K562 (cell line): ENCODE measurements around the gene NR2F2. TPM values are rescaled to one million over a fixed set of nuclear protein-coding genes. Genes with fewer than 3 reads are reported as not detected.

Experiments
- ATAC-seq: fragments of 200-7000 bp; cut with Tn5 transposase; 3 replicates; pipeline ENCODE4 v1.9.1; 2020; ENCODE audit warnings: moderate library complexity
- BruUV-seq: library from RNA; stranded (reverse); fragments of 400-500 nt; replicated peaks from 2 replicates; lab custom pipeline; 2021; lab: Mats Ljungman, UMichigan
- CTCF ChIA-PET: fragments of 300-600 bp; formaldehyde crosslinking; extraction: SDS; loops from one replicate; lab custom pipeline; 2021; ENCODE audit warnings: low intra/inter-chr PET ratio; lab: Yijun Ruan, JAX
- POLR2A ChIA-PET: fragments of 300-600, 350-650 bp; sonication (Branson Sonifier 250); formaldehyde crosslinking; extraction: SDS; loops from one replicate; lab custom pipeline; 2021; ENCODE audit warnings: antibody characterized with exemption, inconsistent platforms; lab: Yijun Ruan, JAX
- DNase-seq, 4 experiments: peaks; one replicate each; pipeline versions ENCODE4 v3.0.0 to v3.0.0-alpha.2; 2011 to 2018; ENCODE audit warnings: low spot score in 3 of 4, mixed read lengths in 3 of 4; ENCODE audit errors: extremely low read depth in 1 of 4
- FAIRE-seq: peaks from 2 replicates; lab custom pipeline; 2011; peaks lifted over from hg19 to GRCh38; lab: Jason Lieb, UNC
- H2AFZ ChIP-seq: 2 replicates; pipeline ENCODE4 v1.6.0; 2011; ENCODE audit warnings: low read depth, low read length, control low read depth, inconsistent platforms
- H3K27ac ChIP-seq: fragments of 200-600 bp; 3 replicates; pipeline ENCODE4 v1.8.0; 2011; ENCODE audit warnings: low read depth, mild to moderate bottlenecking, control low read depth, inconsistent platforms, low read length, moderate library complexity, mixed read lengths; ENCODE audit errors: extremely low read depth
- H3K27me3 ChIP-seq, 2 experiments: fragments of 300-600 bp in 1 of 2; 2 replicates in 1 of 2; 3 replicates in 1 of 2; pipeline versions ENCODE4 v1.6.0 to v1.8.0; 2011; ENCODE audit warnings: inconsistent platforms in 2 of 2, low read length in 2 of 2, mild to moderate bottlenecking in 1 of 2, mixed read lengths in 1 of 2, moderate library complexity in 1 of 2; ENCODE audit not compliant: control insufficient read depth in 2 of 2, insufficient read depth in 2 of 2
- H3K36me3 ChIP-seq: fragments of 300-600 bp; 3 replicates; pipeline ENCODE4 v1.8.0; 2011; ENCODE audit warnings: mild to moderate bottlenecking, low read length, inconsistent platforms; ENCODE audit not compliant: control insufficient read depth, insufficient read depth
- H3K4me1 ChIP-seq, 2 experiments: fragments of 200-600 bp in 1 of 2; replicated peaks in 1 of 2; 2 replicates in 1 of 2; 3 replicates in 1 of 2; pipeline versions ENCODE4 v1.5.1 to v1.8.0; 2011; ENCODE audit warnings: inconsistent platforms in 2 of 2, low read length in 2 of 2, mild to moderate bottlenecking in 1 of 2, mixed read lengths in 1 of 2, moderate library complexity in 1 of 2; ENCODE audit not compliant: control insufficient read depth in 2 of 2, insufficient read depth in 2 of 2
- H3K4me2 ChIP-seq: 2 replicates; pipeline ENCODE4 v1.6.1; 2011; ENCODE audit warnings: low read length, control low read depth, inconsistent platforms, mixed read lengths; ENCODE audit not compliant: insufficient read depth
- H3K4me3 ChIP-seq: fragments of 200-600 bp; sonication (generic), shearing (Covaris generic); 2 replicates; pipeline ENCODE4 v1.5.1; 2016; ENCODE audit warnings: control low read depth, inconsistent platforms
- H3K79me2 ChIP-seq: fragments of 200-600 bp; 3 replicates; pipeline ENCODE4 v1.8.0; 2011; ENCODE audit warnings: low read length, inconsistent platforms; ENCODE audit not compliant: control insufficient read depth, insufficient read depth
- H3K9ac ChIP-seq, 2 experiments: 2 replicates each; pipeline versions ENCODE4 v1.6.0 to v1.6.1; 2011; ENCODE audit warnings: low read depth in 2 of 2, low read length in 2 of 2, control low read depth in 1 of 2, inconsistent platforms in 1 of 2, mild to moderate bottlenecking in 1 of 2, mixed read lengths in 1 of 2; ENCODE audit not compliant: insufficient read depth in 1 of 2
- H3K9me1 ChIP-seq: one replicate; pipeline ENCODE4 v1.6.0; 2011; ENCODE audit warnings: inconsistent platforms, mild to moderate bottlenecking, low read length, moderate library complexity; ENCODE audit not compliant: control insufficient read depth, insufficient read depth
- H3K9me3 ChIP-seq: replicated peaks from 2 replicates; pipeline ENCODE4 v1.5.1; 2011; ENCODE audit warnings: low read depth, low read length, inconsistent platforms; ENCODE audit not compliant: control insufficient read depth, insufficient read depth
- H4K20me1 ChIP-seq: replicated peaks from 2 replicates; pipeline ENCODE4 v1.6.1; 2011; ENCODE audit warnings: low read length, inconsistent platforms, mixed read lengths; ENCODE audit not compliant: control insufficient read depth, insufficient read depth
- CHD2 ChIP-seq: IDR thresholded peaks from 2 replicates; pipeline ENCODE4 v1.6.1; 2011; ENCODE audit warnings: low read depth, low read length
- ETV1 ChIP-seq: fragments of 450-650 bp; conservative IDR thresholded peaks from 2 replicates; pipeline ENCODE4 v1.6.1; 2016; ENCODE audit warnings: missing genetic modification characterization, control low read depth, low read depth, missing compliant biosample characterization
- FOS ChIP-seq: IDR thresholded peaks from 3 replicates; pipeline ENCODE4 v1.6.1; 2011; ENCODE audit not compliant: insufficient read length; ENCODE audit errors: extremely low read depth
- HDAC2 ChIP-seq: fragments of 450-650 bp; IDR thresholded peaks from 2 replicates; pipeline ENCODE4 v1.6.1; 2016; ENCODE audit warnings: mild to moderate bottlenecking
- NCOR1 ChIP-seq: fragments of 450-650 bp; IDR thresholded peaks from 2 replicates; pipeline ENCODE4 v1.6.1; 2016; ENCODE audit warnings: mild to moderate bottlenecking, moderate library complexity
- WGBS: fragments of 100-300 bp; shearing (Covaris generic); methylation state at CpG from one replicate; pipeline ENCODE4 v1.1.6; 2016; ENCODE audit warnings: low coverage, mixed read lengths; ENCODE audit not compliant: insufficient coverage; ENCODE audit errors: missing lambda C conversion rate; 5-methylcytosine and 5-hydroxymethylcytosine counted together
- in situ Hi-C: fragments of 300-500 bp; cut with MboI; formaldehyde crosslinking; loops from 4 replicates; pipeline ENCODE4 v1.15.0; 2018; ENCODE audit warnings: inconsistent platforms, mixed read lengths
- intact Hi-C: fragments of 100-400 bp; cut with micrococcal nuclease; formaldehyde crosslinking; loops from 2 replicates; pipeline ENCODE4 v1.14.2; 2022
- polyA plus RNA-seq, 8 experiments: library from polyadenylated mRNA; depleted of rRNA in 4 of 8; stranded (reverse) in 5 of 8; unstranded in 3 of 8; fragments of >200 nt; fragmentation: Nextera tagmentation in 2 of 8; fragmentation: Illumina TruSeq in 1 of 8; extraction: Ambion mirVana in 2 of 8; extraction: Trizol in 1 of 8; gene quantifications; 2 replicates each; pipeline versions ENCODE4 v1.2.1 to v1.2.3, GENCODE V29; 2011 to 2014; ENCODE audit warnings: inconsistent platforms in 1 of 8, missing spikeins in 1 of 8
- total RNA-seq, 7 experiments: library from RNA; depleted of rRNA in 6 of 7; stranded (reverse); fragments of >200 nt in 6 of 7; fragmentation: Illumina TruSeq in 2 of 7; extraction: Trizol in 2 of 7; gene quantifications; 2 replicates each; pipeline versions ENCODE4 v1.2.1 to v1.2.3, GENCODE V29; 2011 to 2021; ENCODE audit warnings: low replicate concordance in 1 of 7
- TF ChIP-seq, protein P1 (sequence below): fragments of 250-450 bp; sonication (Bioruptor Pico); IDR thresholded peaks from 2 replicates; pipeline ENCODE4 v1.9.0; 2021; ENCODE audit warnings: mild to moderate bottlenecking
- TF ChIP-seq, protein P2 (sequence below): fragments of 250-450 bp; sonication (Bioruptor Pico); IDR thresholded peaks from 2 replicates; pipeline ENCODE4 v1.5.0; 2021; ENCODE audit warnings: mild to moderate bottlenecking, borderline replicate concordance
- TF ChIP-seq, protein P3 (sequence below): sonication (generic); formaldehyde crosslinking; IDR thresholded peaks from 2 replicates; pipeline ENCODE4 v1.4.0; 2020; ENCODE audit warnings: mild to moderate bottlenecking, missing genetic modification reagents
- TF ChIP-seq, protein P4 (sequence below): fragments of 250-450 bp; sonication (Bioruptor Pico); IDR thresholded peaks from 2 replicates; pipeline ENCODE4 v1.5.0; 2021; ENCODE audit warnings: mild to moderate bottlenecking, moderate library complexity
- TF ChIP-seq, protein P5 (sequence below): fragments of 250-450 bp; sonication (Bioruptor Pico); IDR thresholded peaks from 2 replicates; pipeline ENCODE4 v1.8.0; 2022; ENCODE audit warnings: moderate library complexity, mild to moderate bottlenecking, inconsistent platforms

NR2F2 gene
- total and polyA plus RNA-seq, 9 of the 15 experiments (the other 6 are each of a cell fraction or from before 2014, with no cell fraction given), result 6.0 to 51.8 (median 11.1) TPM

DNA sequence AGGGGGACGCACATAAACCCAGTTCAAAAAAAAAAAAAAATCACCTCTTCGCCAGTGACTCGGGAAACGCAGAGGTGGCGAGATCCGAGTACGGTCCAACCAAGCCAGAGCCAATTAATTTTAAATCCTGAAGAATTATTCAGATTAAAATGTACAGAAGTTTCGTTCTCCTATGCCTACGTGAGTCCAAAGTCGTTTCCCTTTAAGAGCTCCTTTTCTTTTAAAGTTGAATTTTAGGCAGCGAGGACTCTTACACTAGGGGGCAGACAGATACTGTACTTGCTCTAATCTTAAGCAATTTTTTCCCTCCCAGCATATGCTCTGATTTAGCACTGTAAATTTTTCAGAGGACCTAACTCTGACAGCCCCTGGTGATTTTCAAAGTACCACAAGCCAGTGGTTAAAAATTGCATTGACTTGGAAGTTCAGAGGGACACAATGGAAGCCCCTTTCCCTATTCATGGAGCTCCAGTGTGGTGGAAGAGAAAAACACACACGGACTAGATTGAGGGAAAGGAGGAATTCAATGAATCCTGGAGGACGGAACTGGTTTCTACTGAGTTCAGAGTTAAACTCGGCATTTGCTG is 3.3 kb upstream of the NR2F2 start (continued):
- TF ChIP-seq FOS (no peak), HDAC2 (peak; percentile 66; the same call in 1 of the 2 replicates), ETV1 (no peak)

DNA sequence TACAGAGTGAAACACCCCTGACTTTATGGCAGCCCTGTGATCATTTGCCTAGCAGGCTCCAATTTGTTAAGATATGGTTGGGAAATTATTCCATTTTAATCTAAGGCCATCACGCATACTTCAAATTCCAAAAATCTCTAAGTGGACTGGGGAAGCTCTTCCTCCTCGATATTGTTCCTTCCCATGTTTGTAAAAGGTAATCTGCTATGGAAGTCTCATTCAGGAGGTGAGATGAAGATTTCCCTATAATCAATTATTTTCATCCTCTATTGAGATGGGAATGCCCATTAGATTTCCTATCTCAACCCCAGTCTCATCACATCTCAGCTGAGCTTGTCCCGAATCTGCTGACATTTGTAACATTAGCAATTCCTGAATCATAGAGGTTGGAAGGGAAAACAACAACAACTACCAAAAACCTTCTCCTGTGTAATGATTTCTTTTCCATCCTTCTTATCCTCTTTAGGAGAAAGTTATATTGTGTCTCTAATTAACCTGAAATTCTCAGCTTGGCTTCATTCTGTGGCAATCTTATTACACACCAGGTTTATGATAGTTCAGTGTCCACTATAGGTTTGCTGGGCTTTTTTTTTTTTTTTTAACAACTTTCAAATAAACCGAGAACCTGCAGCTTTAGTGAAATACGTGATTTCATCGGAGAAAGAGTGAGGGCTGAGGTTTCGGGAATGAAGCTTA is 2.2 kb upstream of the NR2F2 start:
- CTCF ChIA-PET, result no interaction called here
- H3K9me3 ChIP-seq, result no peaks in the 10 kb centered on the region
- H3K36me3 ChIP-seq, result peaks cover 3% of the 10 kb centered on the region; the same call in 1 of the 3 replicates
- no TSS peak for BruUV-seq
- in situ Hi-C loops, result loop anchor here (25.0 kb wide), 1 partner anchor 909 kb away; no protein-coding TSS in a partner anchor
- H3K79me2 ChIP-seq, result peaks cover 78% of the 10 kb centered on the region
- DNase-seq (no peak), ATAC-seq (no peak), FAIRE-seq (no peak)
- intact Hi-C loops, result loop anchor here (5.0 to 10.0 kb wide), 7 partner anchors 94 to 1654 kb away; no protein-coding TSS in a partner anchor
- 59% methylated on average over 7 of the region's 7 CpGs for WGBS
- H2AFZ ChIP-seq, result no peak overlapping the region
- H3K9ac ChIP-seq, result no peak overlapping the region; a peak in 1 of 4 replicates
- H3K4me2 ChIP-seq, result no peak overlapping the region
- no peak overlapping the region for H3K27ac ChIP-seq
- peaks cover 20 to 26% of the 10 kb centered on the region in 2 experiments for H3K4me1 ChIP-seq
- POLR2A ChIA-PET, result interaction anchor here (1.0 to 1.9 kb wide), 2 partner anchors 8 to 9 kb away, joined by 3 to 6 read pairs; no protein-coding TSS in a partner anchor
- no peak overlapping the region for H3K4me3 ChIP-seq
- H3K27me3 ChIP-seq, result no peaks in the 10 kb centered on the region
- no peaks in the 10 kb centered on the region for H3K9me1 ChIP-seq
- no peaks in the 10 kb centered on the region for H4K20me1 ChIP-seq
- TF ChIP-seq, protein P1, sequence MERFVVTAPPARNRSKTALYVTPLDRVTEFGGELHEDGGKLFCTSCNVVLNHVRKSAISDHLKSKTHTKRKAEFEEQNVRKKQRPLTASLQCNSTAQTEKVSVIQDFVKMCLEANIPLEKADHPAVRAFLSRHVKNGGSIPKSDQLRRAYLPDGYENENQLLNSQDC, result no peak
- TF ChIP-seq, protein P2, sequence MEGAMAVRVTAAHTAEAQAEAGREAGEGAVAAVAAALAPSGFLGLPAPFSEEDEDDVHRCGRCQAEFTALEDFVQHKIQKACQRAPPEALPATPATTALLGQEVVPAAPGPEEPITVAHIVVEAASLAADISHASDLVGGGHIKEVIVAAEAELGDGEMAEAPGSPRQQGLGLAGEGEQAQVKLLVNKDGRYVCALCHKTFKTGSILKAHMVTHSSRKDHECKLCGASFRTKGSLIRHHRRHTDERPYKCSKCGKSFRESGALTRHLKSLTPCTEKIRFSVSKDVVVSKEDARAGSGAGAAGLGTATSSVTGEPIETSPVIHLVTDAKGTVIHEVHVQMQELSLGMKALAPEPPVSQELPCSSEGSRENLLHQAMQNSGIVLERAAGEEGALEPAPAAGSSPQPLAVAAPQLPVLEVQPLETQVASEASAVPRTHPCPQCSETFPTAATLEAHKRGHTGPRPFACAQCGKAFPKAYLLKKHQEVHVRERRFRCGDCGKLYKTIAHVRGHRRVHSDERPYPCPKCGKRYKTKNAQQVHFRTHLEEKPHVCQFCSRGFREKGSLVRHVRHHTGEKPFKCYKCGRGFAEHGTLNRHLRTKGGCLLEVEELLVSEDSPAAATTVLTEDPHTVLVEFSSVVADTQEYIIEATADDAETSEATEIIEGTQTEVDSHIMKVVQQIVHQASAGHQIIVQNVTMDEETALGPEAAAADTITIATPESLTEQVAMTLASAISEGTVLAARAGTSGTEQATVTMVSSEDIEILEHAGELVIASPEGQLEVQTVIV, result no peak
- TF ChIP-seq CHD2, result no peak
- TF ChIP-seq, protein P3, sequence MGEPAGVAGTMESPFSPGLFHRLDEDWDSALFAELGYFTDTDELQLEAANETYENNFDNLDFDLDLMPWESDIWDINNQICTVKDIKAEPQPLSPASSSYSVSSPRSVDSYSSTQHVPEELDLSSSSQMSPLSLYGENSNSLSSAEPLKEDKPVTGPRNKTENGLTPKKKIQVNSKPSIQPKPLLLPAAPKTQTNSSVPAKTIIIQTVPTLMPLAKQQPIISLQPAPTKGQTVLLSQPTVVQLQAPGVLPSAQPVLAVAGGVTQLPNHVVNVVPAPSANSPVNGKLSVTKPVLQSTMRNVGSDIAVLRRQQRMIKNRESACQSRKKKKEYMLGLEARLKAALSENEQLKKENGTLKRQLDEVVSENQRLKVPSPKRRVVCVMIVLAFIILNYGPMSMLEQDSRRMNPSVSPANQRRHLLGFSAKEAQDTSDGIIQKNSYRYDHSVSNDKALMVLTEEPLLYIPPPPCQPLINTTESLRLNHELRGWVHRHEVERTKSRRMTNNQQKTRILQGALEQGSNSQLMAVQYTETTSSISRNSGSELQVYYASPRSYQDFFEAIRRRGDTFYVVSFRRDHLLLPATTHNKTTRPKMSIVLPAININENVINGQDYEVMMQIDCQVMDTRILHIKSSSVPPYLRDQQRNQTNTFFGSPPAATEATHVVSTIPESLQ (CRISPR knock-in tag), result no peak
- TF ChIP-seq NCOR1, result no peak
- TF ChIP-seq, protein P4, sequence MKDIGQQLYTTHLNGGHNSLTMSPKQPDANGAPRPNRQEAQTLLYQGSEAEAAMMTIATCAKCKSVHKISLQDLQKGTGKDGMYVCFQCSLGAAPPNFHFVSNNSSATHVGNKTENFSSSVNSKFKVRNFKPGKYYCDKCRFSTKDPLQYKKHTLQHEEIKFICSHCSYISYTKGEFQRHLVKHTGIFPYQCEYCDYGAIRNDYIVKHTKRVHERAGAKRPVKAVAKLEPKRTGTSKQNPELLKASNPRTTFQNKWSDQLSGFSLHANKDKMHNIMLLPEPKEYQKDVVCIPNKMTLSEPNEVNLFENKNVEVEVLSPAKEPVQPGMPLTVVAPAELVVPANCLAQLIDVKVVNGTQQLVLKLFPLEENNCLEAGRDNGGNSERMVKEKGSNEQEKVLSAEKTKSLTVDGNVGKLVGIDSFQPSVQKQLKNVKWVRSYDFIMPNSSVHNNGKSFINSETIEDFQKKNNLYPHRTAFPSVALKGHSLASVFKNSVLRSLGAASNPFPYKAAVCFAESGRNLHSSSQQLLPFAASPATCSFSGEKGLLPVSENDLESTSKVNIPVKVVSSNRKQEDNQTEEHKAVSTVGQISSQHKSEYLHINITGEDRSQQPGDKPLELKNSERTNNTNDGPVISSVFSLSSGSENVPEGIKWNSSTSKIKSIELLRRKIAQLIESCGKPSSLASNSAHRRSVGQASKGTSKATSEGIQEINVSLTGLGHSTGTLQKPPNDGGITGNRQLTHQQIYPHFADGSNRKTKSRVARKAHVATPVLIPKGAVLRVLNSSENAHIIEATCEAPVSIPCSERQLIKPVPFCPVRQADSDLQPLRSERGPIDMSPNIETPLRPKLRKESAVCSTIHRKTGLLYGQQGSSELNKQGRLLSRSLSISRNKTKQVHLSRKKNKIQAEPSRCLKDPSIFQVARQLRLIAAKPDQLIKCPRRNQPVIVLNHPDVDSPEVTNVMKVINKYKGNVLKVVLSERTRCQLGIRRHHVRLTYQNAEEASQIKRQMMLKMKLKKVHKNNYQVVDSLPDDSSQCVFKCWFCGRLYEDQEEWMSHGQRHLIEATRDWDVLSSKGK (CRISPR knock-in tag), result no peak
- TF ChIP-seq, protein P5, sequence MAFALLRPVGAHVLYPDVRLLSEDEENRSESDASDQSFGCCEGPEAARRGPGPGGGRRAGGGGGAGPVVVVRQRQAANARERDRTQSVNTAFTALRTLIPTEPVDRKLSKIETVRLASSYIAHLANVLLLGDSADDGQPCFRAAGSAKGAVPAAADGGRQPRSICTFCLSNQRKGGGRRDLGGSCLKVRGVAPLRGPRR, result no peak
